Measurements from ENCODE around the gene PPFIBP2.
"Not testable (repeated sequence)": the region's sequence is repeated elsewhere in the genome, so short reads cannot be mapped to it uniquely, and the experiment has no call there.

Gene PPFIBP2

GRCh38 chr11:7499081-7499480 lies 14.7 kb upstream of the PPFIBP2 start:
- no peak for DNase-seq (ENCODE audit: low spot score)

- no peak for DNase-seq (ENCODE audit: low spot score)
These were observed 13.5 kb upstream of the PPFIBP2 start for GRCh38 chr11:7500251-7500650.

- no peak for DNase-seq (ENCODE audit: low spot score)
These were observed 12.5 kb upstream of the PPFIBP2 start for GRCh38 chr11:7501251-7501650.

- DNase-seq (ENCODE audit: low spot score): no peak
These were observed 11.9 kb upstream of the PPFIBP2 start for GRCh38 chr11:7501894-7502293.

GRCh38 chr11:7506243-7506642 lies 7.6 kb upstream of the PPFIBP2 start:
- DNase-seq (ENCODE audit: low spot score): no peak

GRCh38 chr11:7508087-7508486 lies 5.7 kb upstream of the PPFIBP2 start:
- DNase-seq (ENCODE audit: low spot score): no peak

GRCh38 chr11:7509966-7510365 lies 3.8 kb upstream of the PPFIBP2 start:
- DNase-seq (ENCODE audit: low spot score): no peak

- DNase-seq (ENCODE audit: low spot score): no peak
These were observed 2.4 kb upstream of the PPFIBP2 start for GRCh38 chr11:7511401-7511800.

GRCh38 chr11:7512525-7513233 lies 1.1 kb upstream of the PPFIBP2 start:
- no peak for DNase-seq (ENCODE audit: low spot score)

GRCh38 chr11:7514099-7514591 lies 346 bp downstream of the PPFIBP2 start:
- no peak for DNase-seq (ENCODE audit: low spot score)

- DNase-seq (ENCODE audit: low spot score): no peak
These were observed 1.7 kb downstream of the PPFIBP2 start for GRCh38 chr11:7515447-7515886.

GRCh38 chr11:7516475-7516874 lies 2.7 kb downstream of the PPFIBP2 start:
- DNase-seq (ENCODE audit: low spot score): no peak

- not testable (repeated sequence) for DNase-seq (ENCODE audit: low spot score)
These were observed 3.9 kb downstream of the PPFIBP2 start for GRCh38 chr11:7517743-7518142.

- no peak for DNase-seq (ENCODE audit: low spot score)
These were observed 5.2 kb downstream of the PPFIBP2 start for GRCh38 chr11:7518811-7519562.

GRCh38 chr11:7520011-7520942 lies 6.5 kb downstream of the PPFIBP2 start:
- no peak for DNase-seq (ENCODE audit: low spot score)

GRCh38 chr11:7520981-7521487 lies 7.2 kb downstream of the PPFIBP2 start:
- no peak for DNase-seq (ENCODE audit: low spot score)

- no peak for DNase-seq (ENCODE audit: low spot score)
These were observed 8.3 kb downstream of the PPFIBP2 start for GRCh38 chr11:7522121-7522520.

- no peak for DNase-seq (ENCODE audit: low spot score)
These were observed 8.7 kb downstream of the PPFIBP2 start for GRCh38 chr11:7522546-7522945.

- DNase-seq (ENCODE audit: low spot score): no peak
These were observed 9.8 kb downstream of the PPFIBP2 start for GRCh38 chr11:7523416-7524210.

GRCh38 chr11:7524462-7525235 lies 10.8 kb downstream of the PPFIBP2 start:
- DNase-seq (ENCODE audit: low spot score): no peak

Measured in ecto neural progenitor cell (in vitro differentiated cells).